Osteoblast (primary cell): ENCODE results near the gene TMC1. TPM values are rescaled to one million over a fixed set of nuclear protein-coding genes. Genes with fewer than 3 reads are reported as not detected.

Experiments used
- DNase-seq: peaks from one replicate; pipeline ENCODE4 v3.0.0; 2011; ENCODE audit warnings: low spot score, mixed read lengths; ENCODE audit not compliant: insufficient read length; ENCODE audit errors: missing footprints
- H2AFZ ChIP-seq: 2 replicates; pipeline ENCODE4 v1.6.0; 2011; ENCODE audit warnings: mild to moderate bottlenecking, low read length
- H3K27ac ChIP-seq: 2 replicates; pipeline ENCODE4 v1.5.1; 2011; ENCODE audit warnings: mild to moderate bottlenecking, low read depth, low read length, moderate library complexity
- H3K27me3 ChIP-seq: 2 replicates; pipeline ENCODE4 v1.6.0; 2012; ENCODE audit warnings: mild to moderate bottlenecking, control low read depth, inconsistent platforms, low read length, moderate library complexity; ENCODE audit not compliant: insufficient read depth
- H3K36me3 ChIP-seq: 2 replicates; pipeline ENCODE4 v1.5.1; 2011; ENCODE audit warnings: mild to moderate bottlenecking, low read length, control low read depth, moderate library complexity; ENCODE audit not compliant: insufficient read depth
- H3K4me1 ChIP-seq: 2 replicates; pipeline ENCODE4 v1.5.1; 2011; ENCODE audit warnings: mild to moderate bottlenecking, low read length, control low read depth, moderate library complexity; ENCODE audit not compliant: insufficient read depth
- H3K4me2 ChIP-seq: 2 replicates; pipeline ENCODE4 v1.6.0; 2011; ENCODE audit warnings: mild to moderate bottlenecking, low read length; ENCODE audit not compliant: insufficient read depth
- H3K4me3 ChIP-seq: fragments of 200-600 bp; sonication (generic); 3 replicates; pipeline ENCODE4 v1.5.1; 2012; ENCODE audit warnings: mild to moderate bottlenecking, low read length, inconsistent platforms; ENCODE audit not compliant: insufficient read depth
- H3K79me2 ChIP-seq: 2 replicates; pipeline ENCODE4 v1.6.0; 2012; ENCODE audit warnings: mild to moderate bottlenecking, low read length, control low read depth, inconsistent platforms; ENCODE audit not compliant: insufficient read depth
- H3K9me3 ChIP-seq: 2 replicates; pipeline ENCODE4 v1.5.1; 2011; ENCODE audit warnings: low read depth, low read length, control low read depth
- H4K20me1 ChIP-seq: 2 replicates; pipeline ENCODE4 v1.6.0; 2012; ENCODE audit warnings: mild to moderate bottlenecking, low read length, control low read depth; ENCODE audit not compliant: insufficient read depth
- CTCF ChIP-seq: IDR thresholded peaks from 2 replicates; pipeline ENCODE4 v1.5.1; 2011; ENCODE audit warnings: mild to moderate bottlenecking, low read depth, low read length, moderate library complexity; ENCODE audit errors: extremely low read depth
- total RNA-seq: library from RNA; depleted of rRNA; stranded (reverse); fragments of >200 nt; gene quantifications from 2 replicates; pipeline ENCODE4 v1.2.3, GENCODE V29; 2012

Gene TMC1
- total RNA-seq, 1 donor, result under 0.01 TPM

- Histone ChIP-seq H3K27me3 (no peaks in the 10 kb centered on the region), H2AFZ (no peak overlapping the region), H4K20me1 (no peaks in the 10 kb centered on the region), H3K4me2 (no peak overlapping the region), H3K4me3 (no peak overlapping the region), H3K27ac (no peak overlapping the region), H3K36me3 (no peaks in the 10 kb centered on the region), H3K9me3 (no peaks in the 10 kb centered on the region), H3K4me1 (peaks cover 2% of the 10 kb centered on the region), H3K79me2 (no peaks in the 10 kb centered on the region)
- TF ChIP-seq CTCF, result no peak
- DNase-seq, result no peak
These were observed 352.0 kb downstream of the TMC1 start for GRCh38 chr9:72873456-72873855.

- Histone ChIP-seq H3K27me3 (no peaks in the 10 kb centered on the region), H3K36me3 (no peaks in the 10 kb centered on the region), H3K4me1 (peaks cover 2% of the 10 kb centered on the region), H3K27ac (no peak overlapping the region), H4K20me1 (no peaks in the 10 kb centered on the region), H3K79me2 (no peaks in the 10 kb centered on the region), H3K9me3 (no peaks in the 10 kb centered on the region), H2AFZ (peak overlapping the region; percentile 10), H3K4me3 (no peak overlapping the region), H3K4me2 (no peak overlapping the region)
- no peak for TF ChIP-seq CTCF
- DNase-seq, result no peak
These were observed 352.9 kb downstream of the TMC1 start for GRCh38 chr9:72874344-72874743.

- Histone ChIP-seq H4K20me1 (no peaks in the 10 kb centered on the region), H3K27ac (no peak overlapping the region), H3K4me3 (no peak overlapping the region), H2AFZ (no peak overlapping the region), H3K27me3 (no peaks in the 10 kb centered on the region), H3K4me2 (no peak overlapping the region), H3K79me2 (no peaks in the 10 kb centered on the region), H3K4me1 (peaks cover 2% of the 10 kb centered on the region), H3K36me3 (no peaks in the 10 kb centered on the region), H3K9me3 (no peaks in the 10 kb centered on the region)
- no peak for TF ChIP-seq CTCF
- no peak for DNase-seq
These were observed 353.8 kb downstream of the TMC1 start for GRCh38 chr9:72875221-72875620.

GRCh38 chr9:72880821-72881220 is 359.4 kb downstream of the TMC1 start:
- no peak for DNase-seq
- no peak overlapping the region for H3K4me2 ChIP-seq
- no peaks in the 10 kb centered on the region for H4K20me1 ChIP-seq
- H3K4me1 ChIP-seq, result no peaks in the 10 kb centered on the region
- no peaks in the 10 kb centered on the region for H3K27me3 ChIP-seq
- no peaks in the 10 kb centered on the region for H3K36me3 ChIP-seq
- no peak overlapping the region for H3K27ac ChIP-seq
- H3K79me2 ChIP-seq, result no peaks in the 10 kb centered on the region
- TF ChIP-seq CTCF, result no peak
- no peaks in the 10 kb centered on the region for H3K9me3 ChIP-seq
- no peak overlapping the region for H3K4me3 ChIP-seq
- no peak overlapping the region for H2AFZ ChIP-seq
